Left renal pelvis (tissue), 4 donors: ENCODE data around the gene TPSB2. TPM values are rescaled to one million over a fixed set of nuclear protein-coding genes. Genes with fewer than 3 reads are reported as not detected.
"Not testable (repeated sequence)": the region's sequence is repeated elsewhere in the genome, so short reads cannot be mapped to it uniquely, and the experiment has no call there.

Experiments
- DNase-seq, 4 donors: peaks; one replicate each; pipeline ENCODE4 v3.0.0-alpha.2; 2013; ENCODE audit warnings: low read depth in 4 of 4, low spot score in 3 of 4
- polyA plus RNA-seq, 4 donors: library from polyadenylated mRNA; unstranded; fragments of 120-200 nt; gene quantifications; one replicate each; pipeline ENCODE4 v1.2.1, GENCODE V29; 2013; ENCODE audit not compliant: insufficient read length in 4 of 4

TPSB2 gene
- polyA plus RNA-seq, 4 donors: 0.12 TPM; not detected in 3

GRCh38 chr16:1209081-1209480 is 20.9 kb downstream of the TPSB2 start:
- DNase-seq: no peak

GRCh38 chr16:1208239-1208830 is 21.6 kb downstream of the TPSB2 start:
- DNase-seq: no peak

- no peak for DNase-seq
Observed at GRCh38 chr16:1206786-1207185, 23.2 kb downstream of the TPSB2 start.

- no peak for DNase-seq
Observed at GRCh38 chr16:1206326-1206725, 23.7 kb downstream of the TPSB2 start.

GRCh38 chr16:1204933-1205332 is 25.1 kb downstream of the TPSB2 start:
- DNase-seq: no peak

- DNase-seq: no peak
Observed at GRCh38 chr16:1202274-1202673, 27.7 kb downstream of the TPSB2 start.

- DNase-seq: no peak
Observed at GRCh38 chr16:1201444-1201843, 28.5 kb downstream of the TPSB2 start.

- DNase-seq: no peak
Observed at GRCh38 chr16:1200014-1200627, 29.9 kb downstream of the TPSB2 start.

GRCh38 chr16:1199347-1200013 is 30.5 kb downstream of the TPSB2 start:
- DNase-seq: no peak

GRCh38 chr16:1198671-1199346 is 31.2 kb downstream of the TPSB2 start:
- DNase-seq: not testable (repeated sequence)

- no peak for DNase-seq
Observed at GRCh38 chr16:1198194-1198593, 31.8 kb downstream of the TPSB2 start.

- DNase-seq: no peak
Observed at GRCh38 chr16:1197237-1197866, 32.6 kb downstream of the TPSB2 start.

GRCh38 chr16:1196494-1196893 is 33.5 kb downstream of the TPSB2 start:
- no peak for DNase-seq

- no peak for DNase-seq
Observed at GRCh38 chr16:1195393-1195666, 34.7 kb downstream of the TPSB2 start.

- DNase-seq: no peak
Observed at GRCh38 chr16:1194665-1195392, 35.2 kb downstream of the TPSB2 start.

- no peak for DNase-seq
Observed at GRCh38 chr16:1193825-1194581, 36.0 kb downstream of the TPSB2 start.

- no peak for DNase-seq
Observed at GRCh38 chr16:1193143-1193824, 36.7 kb downstream of the TPSB2 start.

GRCh38 chr16:1192384-1193073 is 37.5 kb downstream of the TPSB2 start:
- DNase-seq: no peak

- not testable (repeated sequence) for DNase-seq
Observed at GRCh38 chr16:1190789-1191188, 39.2 kb downstream of the TPSB2 start.
